GM18909 (cell line): ENCODE results near the gene MTHFD2.
"Not testable (repeated sequence)": the region's sequence is repeated elsewhere in the genome, so short reads cannot be mapped to it uniquely, and the experiment has no call there.

ENCODE experiments used
- ATAC-seq: cut with Tn5 transposase; IDR thresholded peaks from one replicate; pipeline ENCODE4 v1.9.1; 2021; ENCODE audit warnings: mild to moderate bottlenecking; ENCODE audit not compliant: unreplicated experiment, poor library complexity

Gene MTHFD2

GRCh38 chr2:74226648-74227213 lies 28.3 kb downstream of the MTHFD2 start:
- ATAC-seq = no peak

GRCh38 chr2:74227646-74228045 lies 29.2 kb downstream of the MTHFD2 start:
- ATAC-seq = no peak

- ATAC-seq = no peak
These were observed 30.4 kb downstream of the MTHFD2 start for GRCh38 chr2:74228772-74229171.

- ATAC-seq = not testable (repeated sequence)
These were observed 31.4 kb downstream of the MTHFD2 start for GRCh38 chr2:74229865-74230264.

- ATAC-seq = no peak
These were observed 34.0 kb downstream of the MTHFD2 start for GRCh38 chr2:74232426-74232825.

GRCh38 chr2:74233648-74234047 lies 35.2 kb downstream of the MTHFD2 start:
- no peak for ATAC-seq

GRCh38 chr2:74235041-74235440 lies 36.6 kb downstream of the MTHFD2 start:
- ATAC-seq = no peak

GRCh38 chr2:74238879-74239278 lies 40.5 kb downstream of the MTHFD2 start:
- no peak for ATAC-seq

GRCh38 chr2:74239346-74239745 lies 40.9 kb downstream of the MTHFD2 start:
- no peak for ATAC-seq

GRCh38 chr2:74242354-74243071 lies 44.1 kb downstream of the MTHFD2 start:
- no peak for ATAC-seq

GRCh38 chr2:74244286-74244685 lies 45.9 kb downstream of the MTHFD2 start:
- no peak for ATAC-seq

- no peak for ATAC-seq
These were observed 48.2 kb downstream of the MTHFD2 start for GRCh38 chr2:74246496-74247195.

- no peak for ATAC-seq
These were observed 51.1 kb downstream of the MTHFD2 start for GRCh38 chr2:74249406-74250122.

GRCh38 chr2:74250189-74250631 lies 51.8 kb downstream of the MTHFD2 start:
- ATAC-seq = no peak

- no peak for ATAC-seq
These were observed 53.6 kb downstream of the MTHFD2 start for GRCh38 chr2:74252036-74252435.

- ATAC-seq = no peak
These were observed 54.4 kb downstream of the MTHFD2 start for GRCh38 chr2:74252862-74253261.

GRCh38 chr2:74253306-74253970 lies 55.0 kb downstream of the MTHFD2 start:
- ATAC-seq = no peak

GRCh38 chr2:74253971-74254310 lies 55.5 kb downstream of the MTHFD2 start:
- no peak for ATAC-seq

GRCh38 chr2:74255660-74256213 lies 57.3 kb downstream of the MTHFD2 start:
- no peak for ATAC-seq

GRCh38 chr2:74259191-74259590 lies 60.8 kb downstream of the MTHFD2 start:
- no peak for ATAC-seq
